Neural progenitor cell (in vitro differentiated cells): Measurements from ENCODE around the gene MAP3K6. TPM values are rescaled to one million over a fixed set of nuclear protein-coding genes. Genes with fewer than 3 reads are reported as not detected.

Experiments
- DNase-seq: peaks from one replicate; pipeline ENCODE4 v3.0.0-alpha.2; 2016; ENCODE audit warnings: low spot score
- H2AFZ ChIP-seq: fragments of 200-600 bp; sonication (generic); replicated peaks from 2 replicates; pipeline ENCODE4 v1.6.1; 2016; ENCODE audit warnings: antibody characterized with exemption
- H3F3A ChIP-seq: fragments of 200-600 bp; sonication (generic); 2 replicates; pipeline ENCODE4 v1.6.1; 2016; ENCODE audit warnings: antibody characterized with exemption, low read depth
- H3K27ac ChIP-seq: fragments of 200-600 bp; sonication (generic); 2 replicates; pipeline ENCODE4 v1.5.1; 2016; ENCODE audit warnings: mild to moderate bottlenecking
- H3K27me3 ChIP-seq: fragments of 200-600 bp; sonication (generic); 2 replicates; pipeline ENCODE4 v1.6.1; 2016; ENCODE audit warnings: mild to moderate bottlenecking, moderate library complexity
- H3K36me3 ChIP-seq: fragments of 200-600 bp; sonication (generic); 2 replicates; pipeline ENCODE4 v1.5.1; 2016
- H3K4me1 ChIP-seq: fragments of 200-600 bp; sonication (generic); 2 replicates; pipeline ENCODE4 v1.6.1; 2016; ENCODE audit warnings: mixed run types
- H3K4me2 ChIP-seq: fragments of 200-600 bp; sonication (generic); 2 replicates; pipeline ENCODE4 v1.6.1; 2016
- H3K4me3 ChIP-seq: fragments of 200-600 bp; sonication (generic); 2 replicates; pipeline ENCODE4 v1.5.1; 2016
- H3K79me2 ChIP-seq: fragments of 200-600 bp; sonication (generic); 2 replicates; pipeline ENCODE4 v1.6.1; 2016; ENCODE audit warnings: low read depth
- H3K9ac ChIP-seq: fragments of 200-600 bp; sonication (generic); 2 replicates; pipeline ENCODE4 v1.6.1; 2016
- H3K9me3 ChIP-seq: fragments of 200-600 bp; sonication (generic); 2 replicates; pipeline ENCODE4 v1.5.1; 2016; ENCODE audit warnings: low read depth
- H4K20me1 ChIP-seq: fragments of 200-600 bp; sonication (generic); 2 replicates; pipeline ENCODE4 v1.6.1; 2016; ENCODE audit warnings: low read depth
- H3K27ac Mint-ChIP-seq: 3 replicates; pipeline ENCODE4 v1.8.0; 2021; ENCODE audit warnings: mixed read lengths
- H3K27me3 Mint-ChIP-seq: 2 replicates; pipeline ENCODE4 v1.8.0; 2022; ENCODE audit warnings: low read depth, mild to moderate bottlenecking, inconsistent platforms, moderate library complexity, mixed read lengths; ENCODE audit not compliant: insufficient read depth
- H3K36me3 Mint-ChIP-seq: 3 replicates; pipeline ENCODE4 v1.8.0; 2021; ENCODE audit warnings: mixed read lengths
- H3K4me1 Mint-ChIP-seq: 3 replicates; pipeline ENCODE4 v1.8.0; 2021; ENCODE audit warnings: mixed read lengths
- H3K4me3 Mint-ChIP-seq: 3 replicates; pipeline ENCODE4 v1.8.0; 2021; ENCODE audit warnings: mild to moderate bottlenecking, moderate library complexity, mixed read lengths
- H3K9me3 Mint-ChIP-seq: 3 replicates; pipeline ENCODE4 v1.8.0; 2020; ENCODE audit warnings: mixed read lengths
- CTCF ChIP-seq: fragments of 200-600 bp; sonication (generic); IDR thresholded peaks from 2 replicates; pipeline ENCODE4 v1.5.1; 2017; ENCODE audit warnings: antibody characterized with exemption, mild to moderate bottlenecking
- EZH2 ChIP-seq: fragments of 200-600 bp; sonication (generic); IDR thresholded peaks from 2 replicates; pipeline ENCODE4 v1.6.1; 2017; ENCODE audit warnings: antibody characterized with exemption, mild to moderate bottlenecking, moderate library complexity
- EZH2phosphoT487 ChIP-seq: fragments of 200-600 bp; sonication (generic); IDR thresholded peaks from 2 replicates; pipeline ENCODE4 v1.6.1; 2017; ENCODE audit warnings: antibody characterized with exemption
- small RNA-seq: library from RNA; depleted of rRNA; stranded (forward); fragments of <200 nt; gene quantifications from one replicate; pipeline ENCODE3, GENCODE V24; 2015
- total RNA-seq: library from RNA; depleted of rRNA; stranded (reverse); fragments of >200 nt; gene quantifications from 2 replicates; pipeline ENCODE4 v1.2.3, GENCODE V29; 2015; ENCODE audit warnings: low replicate concordance

The MAP3K6 gene
- total RNA-seq, 1 donor from 2014 or later: 1.9 TPM

DNA sequence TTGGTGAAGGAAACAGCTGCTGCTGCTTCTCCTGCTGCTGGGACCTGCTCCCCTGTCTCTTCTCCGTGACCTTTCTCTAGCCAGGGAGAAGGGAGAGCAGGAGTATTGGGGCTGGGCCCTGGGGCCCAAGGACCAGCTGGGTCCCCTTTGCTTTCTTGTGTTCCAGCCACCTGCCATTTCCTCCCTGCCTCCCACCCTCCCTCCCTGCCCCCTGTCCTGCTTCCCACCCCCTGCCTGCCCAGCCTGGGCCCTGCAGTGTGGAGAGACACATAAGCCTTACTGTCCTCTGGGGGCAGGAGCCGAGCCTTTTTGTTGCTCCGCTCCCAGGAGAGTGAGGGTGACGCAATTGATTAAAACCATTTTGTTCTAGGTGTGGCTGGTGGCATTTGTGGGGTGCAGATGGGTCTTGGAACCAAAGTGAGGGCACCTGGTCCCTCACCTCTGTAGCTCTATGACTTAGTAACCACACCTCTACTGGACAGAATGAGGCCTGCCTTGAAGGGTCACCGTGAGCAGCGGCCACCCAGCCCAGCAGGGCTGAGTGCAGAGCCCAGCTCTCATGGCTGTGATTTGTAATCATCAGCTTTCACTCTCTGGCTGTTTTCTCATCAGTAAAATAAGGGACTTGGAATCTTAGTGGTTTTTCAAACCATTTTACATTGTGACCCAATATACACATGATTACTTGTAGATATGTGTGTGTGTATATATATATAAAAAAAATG, 58.7 kb downstream of the MAP3K6 start:
- H3K9ac ChIP-seq: no peak overlapping the region
- no peak overlapping the region for H2AFZ ChIP-seq
- Mint-ChIP-seq H3K9me3 (no peaks in the 10 kb centered on the region), H3K4me3 (no peak overlapping the region), H3K27me3 (peaks cover 2% of the 10 kb centered on the region), H3K27ac (peak overlapping the region; percentile 82), H3K36me3 (peaks cover 3% of the 10 kb centered on the region), H3K4me1 (peaks cover 31% of the 10 kb centered on the region)
- no peaks in the 10 kb centered on the region for H3K27me3 ChIP-seq
- TF ChIP-seq CTCF (peak; percentile 11), EZH2phosphoT487 (no peak)
- H4K20me1 ChIP-seq: no peaks in the 10 kb centered on the region
- H3K4me2 ChIP-seq: peak overlapping the region; percentile 73
- peaks cover 30% of the 10 kb centered on the region for H3K4me1 ChIP-seq
- no peak overlapping the region for H3K4me3 ChIP-seq
- H3K79me2 ChIP-seq: no peaks in the 10 kb centered on the region
- no peaks in the 10 kb centered on the region for H3K9me3 ChIP-seq
- H3K27ac ChIP-seq: peak overlapping the region; percentile 95
- H3K36me3 ChIP-seq: no peaks in the 10 kb centered on the region
- peak; percentile 39 for DNase-seq
- peaks cover 43% of the 10 kb centered on the region for H3F3A ChIP-seq

DNA sequence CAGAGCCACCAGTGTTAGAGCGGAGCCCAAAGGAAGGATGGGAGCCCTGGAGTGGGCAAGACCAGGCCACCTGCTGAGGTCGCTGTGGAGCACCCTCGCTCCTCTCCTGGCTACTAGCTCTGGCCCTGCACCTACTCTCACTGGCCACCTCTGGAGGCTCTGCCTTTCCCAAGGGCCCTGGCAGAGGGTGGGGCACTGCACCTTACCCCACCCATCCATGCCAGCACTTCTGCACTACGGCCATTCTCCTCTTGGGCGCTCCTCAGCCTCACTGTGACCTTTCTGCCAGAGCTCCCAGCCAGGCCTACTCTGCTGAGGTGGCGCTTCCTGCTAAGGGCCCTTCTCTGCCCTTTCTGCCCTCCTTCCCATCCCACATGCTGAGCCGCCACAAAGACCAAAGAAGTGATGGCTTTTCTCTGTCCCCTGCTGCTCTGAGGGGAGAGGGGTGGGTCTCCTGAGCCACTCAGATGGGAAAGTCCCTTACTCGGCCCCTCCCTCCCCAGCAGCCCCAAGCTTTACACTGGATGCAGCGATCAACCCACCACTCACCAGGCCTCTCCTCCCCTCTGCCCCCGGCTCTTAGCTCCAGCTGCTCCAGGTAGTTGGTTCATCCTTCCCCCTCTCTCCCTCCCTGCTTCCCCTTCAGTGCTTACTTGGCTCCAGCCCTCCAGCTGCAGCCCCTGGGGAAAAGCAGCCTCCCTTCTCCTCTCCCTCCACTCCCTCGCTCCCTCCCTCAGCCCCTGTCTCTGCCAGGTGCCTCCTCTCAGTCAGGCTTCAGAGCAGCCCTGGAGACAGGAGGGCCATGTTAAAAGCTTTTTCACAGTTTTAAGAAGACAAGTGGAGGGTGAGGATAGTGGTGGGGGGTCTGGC, 59.6 kb downstream of the MAP3K6 start:
- H3F3A ChIP-seq: peaks cover 43% of the 10 kb centered on the region
- H2AFZ ChIP-seq: no peak overlapping the region
- peaks cover 31% of the 10 kb centered on the region for H3K4me1 Mint-ChIP-seq
- H3K79me2 ChIP-seq: no peaks in the 10 kb centered on the region
- no peaks in the 10 kb centered on the region for H3K36me3 ChIP-seq
- H3K27ac ChIP-seq: peak overlapping the region; percentile 95
- peaks cover 3% of the 10 kb centered on the region for H3K36me3 Mint-ChIP-seq
- H4K20me1 ChIP-seq: no peaks in the 10 kb centered on the region
- H3K27me3 Mint-ChIP-seq: peaks cover 4% of the 10 kb centered on the region
- no peaks in the 10 kb centered on the region for H3K27me3 ChIP-seq
- peaks cover 30% of the 10 kb centered on the region for H3K4me1 ChIP-seq
- peak overlapping the region; percentile 27 for H3K4me3 ChIP-seq
- no peaks in the 10 kb centered on the region for H3K9me3 ChIP-seq
- TF ChIP-seq EZH2: no peak
- TF ChIP-seq CTCF: peak; percentile 30
- peak; percentile 83 for DNase-seq
- no peaks in the 10 kb centered on the region for H3K9me3 Mint-ChIP-seq
- H3K4me2 ChIP-seq: peak overlapping the region; percentile 73
- no peak overlapping the region for H3K9ac ChIP-seq
- H3K4me3 Mint-ChIP-seq: peak overlapping the region; percentile 77
- peak overlapping the region; percentile 79 for H3K27ac Mint-ChIP-seq

DNA sequence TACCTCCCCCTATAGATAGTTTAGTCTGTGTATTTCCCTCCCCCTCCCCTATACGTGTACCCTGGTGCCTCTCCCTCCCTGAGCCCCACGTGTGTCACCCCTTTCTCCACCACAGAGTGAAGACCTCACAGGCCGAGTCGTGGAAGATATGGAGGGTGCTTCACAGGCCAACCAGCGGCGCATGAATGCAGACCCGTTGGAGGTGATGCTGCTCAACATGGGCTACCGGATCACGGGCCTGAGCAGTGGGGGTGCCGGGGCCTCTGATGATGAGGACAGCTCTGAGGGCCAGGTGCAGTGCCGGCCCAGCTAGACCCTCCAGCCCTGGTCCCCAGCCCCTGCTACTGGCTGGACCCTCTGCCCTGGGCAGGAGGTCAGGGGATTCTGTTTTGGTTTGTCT, 60.7 kb downstream of the MAP3K6 start:
- Histone ChIP-seq H3K4me3 (no peak overlapping the region), H3K27me3 (no peaks in the 10 kb centered on the region), H3F3A (peaks cover 43% of the 10 kb centered on the region), H3K4me2 (peak overlapping the region; percentile 73), H4K20me1 (no peaks in the 10 kb centered on the region), H3K36me3 (no peaks in the 10 kb centered on the region), H3K79me2 (no peaks in the 10 kb centered on the region), H2AFZ (no peak overlapping the region), H3K27ac (peak overlapping the region; percentile 95), H3K9ac (no peak overlapping the region), H3K4me1 (peaks cover 33% of the 10 kb centered on the region), H3K9me3 (no peaks in the 10 kb centered on the region)
- Mint-ChIP-seq H3K27ac (peak overlapping the region; percentile 88), H3K27me3 (peaks cover 5% of the 10 kb centered on the region), H3K4me3 (no peak overlapping the region), H3K9me3 (no peaks in the 10 kb centered on the region), H3K36me3 (peaks cover 5% of the 10 kb centered on the region), H3K4me1 (peaks cover 36% of the 10 kb centered on the region)
- no peak for DNase-seq
- no peak for TF ChIP-seq EZH2
- TF ChIP-seq CTCF: no peak
- no peak for TF ChIP-seq EZH2phosphoT487

Small RNAs within 50 kb of the gene (small RNA-seq; reads per million reads assigned to genes)
- not detected for gene RNU6-48P

Other genes starting within 250 kb of the MAP3K6 start
- 1.8 and 5.7 TPM in 2 replicates for gene SLC9A1, start 211.8 kb downstream of the MAP3K6 start, total RNA-seq
- 17.8 and 34.6 TPM in 2 replicates for gene WDTC1, start 132.3 kb downstream of the MAP3K6 start, total RNA-seq
- gene TMEM222, start 44.8 kb downstream of the MAP3K6 start, total RNA-seq: 7.4 and 28.7 TPM in 2 replicates
- gene SYTL1, start 24.9 kb downstream of the MAP3K6 start, total RNA-seq: 5.7 and 7.9 TPM in 2 replicates
- not detected in 2 replicates for gene FCN3, start 7.9 kb upstream of the MAP3K6 start, total RNA-seq
- gene CD164L2, start 16.4 kb upstream of the MAP3K6 start, total RNA-seq: 1.5 and 1.6 TPM in 2 replicates
- gene GPR3, start 25.7 kb upstream of the MAP3K6 start, total RNA-seq: 3.0 and 3.1 TPM in 2 replicates
- gene WASF2, start 123.2 kb upstream of the MAP3K6 start, total RNA-seq: 31.4 and 35.0 TPM in 2 replicates
- gene AHDC1, start 237.2 kb upstream of the MAP3K6 start, total RNA-seq: 7.0 and 26.5 TPM in 2 replicates